DOHH2 (cell line): ENCODE results near the gene WSCD2.

Experiments
- H3F3A ChIP-seq: fragments of 200-600 bp; sonication (generic), shearing (Covaris generic); 2 replicates; pipeline ENCODE4 v1.6.0; 2016; ENCODE audit warnings: antibody characterized with exemption, mild to moderate bottlenecking; ENCODE audit not compliant: control insufficient read depth, insufficient read depth
- H3K27ac ChIP-seq: fragments of 200-600 bp; sonication (generic); 2 replicates; pipeline ENCODE4 v1.5.1; 2014; ENCODE audit warnings: low read depth, mild to moderate bottlenecking, low read length, moderate library complexity
- H3K27me3 ChIP-seq: fragments of 200-600 bp; sonication (generic); 2 replicates; pipeline ENCODE4 v1.6.1; 2014; ENCODE audit warnings: mild to moderate bottlenecking, low read length, mixed read lengths; ENCODE audit not compliant: control insufficient read depth
- H3K36me3 ChIP-seq: fragments of 200-600 bp; sonication (generic); 2 replicates; pipeline ENCODE4 v1.6.1; 2014; ENCODE audit warnings: mild to moderate bottlenecking, low read length, moderate library complexity, mixed read lengths; ENCODE audit not compliant: control insufficient read depth
- H3K4me1 ChIP-seq: fragments of 200-600 bp; sonication (generic); 2 replicates; pipeline ENCODE4 v1.6.1; 2014; ENCODE audit warnings: mild to moderate bottlenecking, low read length, mixed read lengths; ENCODE audit not compliant: control insufficient read depth
- H3K4me2 ChIP-seq: fragments of 200-600 bp; sonication (generic); 2 replicates; pipeline ENCODE4 v1.6.0; 2014; ENCODE audit warnings: mild to moderate bottlenecking, low read length, moderate library complexity
- H3K4me3 ChIP-seq: fragments of 200-600 bp; sonication (generic); 2 replicates; pipeline ENCODE4 v1.5.1; 2014; ENCODE audit warnings: mild to moderate bottlenecking, low read length, mixed read lengths
- H3K79me2 ChIP-seq: fragments of 200-600 bp; sonication (generic); 2 replicates; pipeline ENCODE4 v1.6.1; 2014; ENCODE audit warnings: mild to moderate bottlenecking, low read length, mixed read lengths; ENCODE audit not compliant: control insufficient read depth
- H3K9me2 ChIP-seq: fragments of 200-600 bp; sonication (generic); replicated peaks from 2 replicates; pipeline ENCODE4 v1.6.1; 2014; ENCODE audit warnings: mild to moderate bottlenecking, low read length, mixed read lengths; ENCODE audit not compliant: control insufficient read depth
- H3K9me3 ChIP-seq: fragments of 200-600 bp; sonication (generic); 2 replicates; pipeline ENCODE4 v1.6.1; 2014; ENCODE audit warnings: antibody characterized with exemption, low read length, mixed read lengths; ENCODE audit not compliant: control insufficient read depth, insufficient read depth
- H4K20me1 ChIP-seq: fragments of 200-600 bp; sonication (generic); 2 replicates; pipeline ENCODE4 v1.6.0; 2014; ENCODE audit warnings: low read depth, mild to moderate bottlenecking, antibody characterized with exemption, low read length, moderate library complexity; ENCODE audit not compliant: control insufficient read depth, insufficient read depth
- EZH2phosphoT487 ChIP-seq: fragments of 200-600 bp; sonication (generic); IDR thresholded peaks from 2 replicates; pipeline ENCODE4 v1.6.1; 2017; ENCODE audit warnings: borderline replicate concordance, mild to moderate bottlenecking, antibody characterized with exemption, low read length, moderate library complexity, mixed read lengths
- TF ChIP-seq, protein P1 (sequence below): fragments of 200-600 bp; sonication (generic); IDR thresholded peaks from one replicate; pipeline ENCODE4 v1.5.1; 2014; ENCODE audit warnings: antibody characterized with exemption, mild to moderate bottlenecking, low read depth, low read length; ENCODE audit not compliant: poor library complexity, severe bottlenecking

The WSCD2 gene

DNA sequence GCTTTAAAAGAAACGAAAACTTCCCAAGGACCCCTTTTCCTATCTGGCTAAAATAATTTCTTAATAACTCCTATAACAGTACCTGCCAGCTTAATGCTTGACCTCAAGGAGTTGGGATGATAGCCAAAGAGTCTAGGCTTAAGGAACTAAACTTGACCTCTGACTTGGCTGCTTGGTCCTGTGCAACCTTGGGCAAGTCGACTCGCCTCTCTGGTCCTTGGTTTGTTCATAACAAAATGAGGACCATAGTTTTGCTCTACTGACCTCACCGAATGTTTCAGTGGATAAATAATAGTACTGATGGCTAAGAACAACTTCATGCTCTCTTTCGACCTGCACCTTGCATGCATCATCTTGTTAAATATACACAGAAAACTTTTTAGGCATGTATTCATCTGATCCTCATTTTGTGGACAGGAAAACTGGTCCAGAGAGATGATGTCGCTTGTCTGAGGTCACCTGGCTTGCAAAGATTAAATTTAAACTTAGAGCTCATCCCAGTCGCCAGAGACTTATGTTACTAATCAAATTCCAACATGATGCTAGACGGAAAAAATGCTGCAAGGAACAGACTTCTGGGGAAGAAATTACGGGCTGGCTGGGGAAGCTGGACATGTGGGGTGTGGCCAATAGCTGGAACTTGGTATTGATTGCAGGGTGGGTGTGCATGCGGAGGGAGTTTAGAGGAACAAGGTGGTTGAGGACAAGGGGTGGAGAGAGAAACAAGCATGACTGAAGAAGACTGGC lies 38.0 kb upstream of the WSCD2 start:
- Histone ChIP-seq H3K9me3 (no peaks in the 10 kb centered on the region), H3F3A (no peaks in the 10 kb centered on the region), H4K20me1 (no peaks in the 10 kb centered on the region), H3K79me2 (no peaks in the 10 kb centered on the region), H3K36me3 (no peaks in the 10 kb centered on the region), H3K4me2 (no peak overlapping the region), H3K27ac (no peak overlapping the region), H3K9me2 (no peaks in the 10 kb centered on the region), H3K4me1 (no peaks in the 10 kb centered on the region), H3K4me3 (no peak overlapping the region), H3K27me3 (no peaks in the 10 kb centered on the region)
- no peak for TF ChIP-seq EZH2phosphoT487
- TF ChIP-seq, protein P1, sequence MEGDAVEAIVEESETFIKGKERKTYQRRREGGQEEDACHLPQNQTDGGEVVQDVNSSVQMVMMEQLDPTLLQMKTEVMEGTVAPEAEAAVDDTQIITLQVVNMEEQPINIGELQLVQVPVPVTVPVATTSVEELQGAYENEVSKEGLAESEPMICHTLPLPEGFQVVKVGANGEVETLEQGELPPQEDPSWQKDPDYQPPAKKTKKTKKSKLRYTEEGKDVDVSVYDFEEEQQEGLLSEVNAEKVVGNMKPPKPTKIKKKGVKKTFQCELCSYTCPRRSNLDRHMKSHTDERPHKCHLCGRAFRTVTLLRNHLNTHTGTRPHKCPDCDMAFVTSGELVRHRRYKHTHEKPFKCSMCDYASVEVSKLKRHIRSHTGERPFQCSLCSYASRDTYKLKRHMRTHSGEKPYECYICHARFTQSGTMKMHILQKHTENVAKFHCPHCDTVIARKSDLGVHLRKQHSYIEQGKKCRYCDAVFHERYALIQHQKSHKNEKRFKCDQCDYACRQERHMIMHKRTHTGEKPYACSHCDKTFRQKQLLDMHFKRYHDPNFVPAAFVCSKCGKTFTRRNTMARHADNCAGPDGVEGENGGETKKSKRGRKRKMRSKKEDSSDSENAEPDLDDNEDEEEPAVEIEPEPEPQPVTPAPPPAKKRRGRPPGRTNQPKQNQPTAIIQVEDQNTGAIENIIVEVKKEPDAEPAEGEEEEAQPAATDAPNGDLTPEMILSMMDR = no peak

GRCh38 chr12:108091679-108092051 lies 37.4 kb upstream of the WSCD2 start:
- H3K27me3 ChIP-seq = no peaks in the 10 kb centered on the region
- TF ChIP-seq EZH2phosphoT487 = no peak
- TF ChIP-seq, protein P1 = no peak

DNA sequence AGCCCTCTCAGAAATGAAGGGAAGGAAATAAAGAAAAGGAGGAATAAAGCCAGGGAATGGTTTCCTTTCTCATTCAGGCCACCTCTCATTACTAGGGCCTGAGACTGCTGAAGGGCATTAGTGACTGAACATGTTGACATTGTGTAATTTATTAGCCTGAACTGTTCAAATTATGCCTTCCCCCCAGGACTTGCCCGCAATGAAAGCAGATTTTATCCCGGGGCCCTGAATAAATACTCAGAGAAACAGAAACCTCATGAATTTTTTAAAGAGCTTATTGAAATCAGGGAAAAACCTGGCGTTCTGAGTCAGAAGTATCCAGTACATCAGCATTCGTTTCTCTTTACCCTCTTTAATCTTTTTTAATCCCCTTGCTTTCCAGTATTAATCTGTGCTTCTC lies 35.9 kb upstream of the WSCD2 start:
- H3K79me2 ChIP-seq = no peaks in the 10 kb centered on the region
- H3K4me3 ChIP-seq = no peak overlapping the region
- H3F3A ChIP-seq = no peaks in the 10 kb centered on the region
- H3K9me3 ChIP-seq = no peaks in the 10 kb centered on the region
- no peak for TF ChIP-seq EZH2phosphoT487
- TF ChIP-seq, protein P1 = no peak
- H3K4me1 ChIP-seq = no peaks in the 10 kb centered on the region
- no peaks in the 10 kb centered on the region for H4K20me1 ChIP-seq
- no peak overlapping the region for H3K27ac ChIP-seq
- H3K27me3 ChIP-seq = no peaks in the 10 kb centered on the region
- no peaks in the 10 kb centered on the region for H3K36me3 ChIP-seq
- H3K4me2 ChIP-seq = no peak overlapping the region
- H3K9me2 ChIP-seq = no peaks in the 10 kb centered on the region

More at GRCh38 chr12:108091679-108092051, 37.4 kb upstream of the WSCD2 start:
- Histone ChIP-seq H3K4me1 (no peaks in the 10 kb centered on the region), H3K9me2 (no peaks in the 10 kb centered on the region), H3K36me3 (no peaks in the 10 kb centered on the region), H3K4me2 (no peak overlapping the region), H3K4me3 (no peak overlapping the region), H3K27ac (no peak overlapping the region), H4K20me1 (no peaks in the 10 kb centered on the region), H3F3A (no peaks in the 10 kb centered on the region), H3K79me2 (no peaks in the 10 kb centered on the region), H3K9me3 (no peaks in the 10 kb centered on the region)
